Activated effector memory CD4-positive, alpha-beta T cell treated with anti-CD3 and anti-CD28 coated beads, Interleukin-2, amount 50 U/mL, for 16 hours (primary cell): Measurements from ENCODE around the gene LDLRAD3.

Experiments used
- DNase-seq: peaks from one replicate; pipeline ENCODE4 v3.0.0-alpha.2; 2020

Gene LDLRAD3

DNA sequence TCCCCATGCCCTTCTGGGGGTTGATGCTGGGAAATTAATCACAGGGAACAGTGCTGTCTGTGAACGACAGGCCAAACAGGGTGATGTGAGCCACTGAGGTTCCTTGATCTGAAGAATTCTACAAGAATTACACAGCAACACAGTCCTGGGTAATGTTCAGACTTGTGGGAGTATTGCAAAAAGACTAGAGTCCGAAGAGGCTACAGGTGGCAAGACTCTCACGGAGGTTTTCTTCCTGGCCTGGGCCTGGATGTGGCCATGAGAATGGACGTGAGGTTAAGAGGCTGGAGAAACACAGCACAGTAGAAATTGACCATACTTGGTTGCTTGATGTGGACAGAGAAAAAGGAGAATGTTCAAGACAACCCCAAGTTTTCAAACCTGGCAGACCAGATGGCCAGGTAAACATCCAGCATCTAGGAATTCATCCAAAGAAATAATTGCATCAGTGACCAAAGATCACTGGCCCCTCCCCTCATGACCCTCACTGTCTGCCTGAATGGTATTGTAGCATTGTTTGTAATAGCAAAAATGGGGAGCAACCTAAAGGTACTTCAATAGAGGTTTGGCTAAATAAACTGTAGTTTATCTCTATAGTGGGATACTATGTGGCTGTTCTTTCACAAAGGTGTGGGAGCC lies 274.5 kb downstream of the LDLRAD3 start:
- no peak for DNase-seq

DNA sequence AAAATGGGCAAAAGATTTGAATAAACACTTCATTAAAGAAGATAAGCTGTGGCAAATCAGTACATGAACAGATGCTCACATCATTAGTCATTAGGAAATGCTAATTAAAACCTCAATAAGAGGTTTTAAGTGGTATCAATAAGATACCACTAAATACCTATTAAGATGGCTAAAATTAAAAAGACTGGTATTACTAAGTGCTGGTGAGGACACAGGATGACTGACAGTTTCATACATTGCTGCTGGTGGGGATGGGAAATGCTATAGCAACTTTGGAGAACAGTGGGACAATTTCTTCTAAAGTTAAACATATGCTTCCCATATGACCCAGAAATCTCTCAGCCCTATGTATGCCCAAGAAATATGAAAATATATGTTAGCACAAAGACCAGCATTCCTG lies 276.1 kb downstream of the LDLRAD3 start:
- no peak for DNase-seq

DNA sequence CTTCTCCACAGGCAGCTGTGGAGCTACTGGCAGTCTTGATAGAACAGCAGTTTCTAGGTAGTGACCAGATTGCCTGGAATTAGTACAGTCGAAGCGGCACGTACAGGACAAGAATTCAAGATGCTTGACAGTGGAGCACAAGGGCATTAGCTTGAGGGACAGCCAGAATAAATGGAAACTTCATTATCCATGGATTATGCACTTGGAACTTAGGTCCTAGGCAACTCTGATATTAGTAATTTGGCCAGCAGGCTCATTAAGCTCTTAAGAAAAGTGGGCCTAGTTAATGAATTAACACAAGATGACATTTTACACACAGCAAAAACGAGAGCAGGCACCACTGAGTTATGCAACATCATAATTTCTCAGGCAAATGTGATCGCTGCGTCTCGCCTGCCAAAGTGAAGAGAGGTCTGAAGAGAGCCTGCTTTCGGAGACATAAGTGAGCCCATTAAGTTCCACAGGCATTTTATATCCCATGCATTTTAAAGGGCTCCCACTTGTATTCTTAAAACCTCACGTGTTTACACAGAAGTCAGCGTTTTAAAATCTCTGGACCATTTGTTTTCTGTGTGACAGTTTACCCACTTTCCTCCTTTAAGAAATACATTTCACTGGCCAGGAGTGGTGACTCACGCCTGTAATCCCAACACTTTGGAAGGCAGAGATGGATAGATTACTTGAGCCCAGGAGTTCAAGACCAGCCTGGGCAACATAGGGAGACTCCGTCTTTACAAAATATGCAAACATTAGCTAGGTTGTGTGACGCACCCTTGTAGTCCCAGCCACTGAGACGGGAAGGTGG lies 279.2 kb downstream of the LDLRAD3 start:
- DNase-seq = no peak

DNA sequence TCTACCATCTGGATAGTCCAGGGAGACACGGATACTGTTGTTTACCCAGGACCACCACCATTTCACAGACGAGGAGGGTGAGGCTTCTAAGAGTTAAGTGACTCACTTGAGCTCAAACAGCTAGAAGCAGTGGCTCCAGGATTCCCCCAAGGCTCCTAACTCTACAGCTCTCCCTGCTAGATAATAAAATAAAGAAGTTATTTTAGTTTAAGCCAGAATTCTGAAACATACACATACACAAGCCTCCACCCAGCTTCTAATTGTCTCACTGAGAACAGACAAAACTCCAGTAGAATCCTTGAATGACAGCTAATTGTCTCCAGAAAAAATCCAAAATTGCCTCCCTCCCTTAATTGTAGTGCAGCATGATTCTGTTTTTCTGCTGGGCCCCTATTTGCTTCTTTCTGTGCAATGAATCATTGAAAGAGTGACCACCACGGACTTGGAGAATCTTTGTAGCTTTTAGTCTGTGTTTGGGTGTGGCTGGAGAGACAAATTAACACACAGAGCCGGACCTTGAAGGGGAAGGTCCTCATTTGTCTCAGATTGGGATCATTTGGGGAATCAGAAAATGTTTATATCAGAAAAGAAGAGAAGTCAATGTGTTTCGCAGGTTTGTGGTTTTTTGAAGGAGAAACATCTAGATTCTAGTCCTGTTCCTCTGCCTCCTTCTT lies 280.5 kb downstream of the LDLRAD3 start:
- DNase-seq = no peak

DNA sequence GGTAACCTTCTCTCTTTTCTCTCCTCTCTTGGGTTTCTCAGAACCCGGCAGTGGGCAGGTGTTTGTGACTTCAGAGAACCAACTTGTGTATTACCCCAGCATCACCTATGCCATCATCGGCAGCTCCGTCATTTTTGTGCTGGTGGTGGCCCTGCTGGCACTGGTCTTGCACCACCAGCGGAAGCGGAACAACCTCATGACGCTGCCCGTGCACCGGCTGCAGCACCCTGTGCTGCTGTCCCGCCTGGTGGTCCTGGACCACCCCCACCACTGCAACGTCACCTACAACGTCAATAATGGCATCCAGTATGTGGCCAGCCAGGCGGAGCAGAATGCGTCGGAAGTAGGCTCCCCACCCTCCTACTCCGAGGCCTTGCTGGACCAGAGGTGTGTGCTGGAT lies 283.2 kb downstream of the LDLRAD3 start:
- no peak for DNase-seq

DNA sequence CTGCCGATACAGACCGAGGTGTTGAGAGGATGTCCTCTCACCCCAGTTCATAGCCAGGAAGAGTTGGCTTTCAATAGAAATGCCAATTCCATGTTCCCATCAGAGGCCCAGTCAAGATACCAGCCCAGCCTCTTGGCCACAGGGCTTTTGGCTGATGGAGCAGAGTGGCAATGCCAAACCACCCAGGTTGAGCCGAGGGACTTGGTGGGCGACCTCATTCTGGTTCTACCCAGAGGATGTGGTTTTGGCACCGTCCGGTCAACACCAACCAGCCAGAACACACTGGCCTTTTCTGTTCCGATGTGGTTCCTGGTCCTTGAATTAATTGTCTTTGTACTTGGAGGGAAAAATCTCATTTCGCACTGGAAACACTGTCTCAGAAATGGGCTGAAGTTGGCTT lies 284.8 kb downstream of the LDLRAD3 start:
- no peak for DNase-seq

DNA sequence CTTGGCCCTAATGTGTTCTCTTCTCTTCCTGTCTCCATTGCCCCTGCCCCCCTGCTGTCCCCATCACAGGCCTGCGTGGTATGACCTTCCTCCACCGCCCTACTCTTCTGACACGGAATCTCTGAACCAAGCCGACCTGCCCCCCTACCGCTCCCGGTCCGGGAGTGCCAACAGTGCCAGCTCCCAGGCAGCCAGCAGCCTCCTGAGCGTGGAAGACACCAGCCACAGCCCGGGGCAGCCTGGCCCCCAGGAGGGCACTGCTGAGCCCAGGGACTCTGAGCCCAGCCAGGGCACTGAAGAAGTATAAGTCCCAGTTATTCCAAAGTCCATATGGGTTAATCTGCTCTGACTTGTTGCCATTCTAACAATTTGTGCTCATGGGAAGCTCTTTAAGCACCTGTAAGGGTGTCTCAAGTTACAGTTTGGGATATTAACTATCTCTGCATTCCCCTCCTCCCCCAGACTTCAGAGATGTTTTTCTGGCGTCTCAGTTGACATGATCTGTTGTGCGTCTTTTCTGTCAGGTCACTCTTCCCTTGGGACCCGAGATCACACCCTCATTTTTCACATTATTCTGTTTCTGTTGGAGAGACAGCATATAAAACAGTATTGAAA lies 285.3 kb downstream of the LDLRAD3 start:
- DNase-seq = no peak

DNA sequence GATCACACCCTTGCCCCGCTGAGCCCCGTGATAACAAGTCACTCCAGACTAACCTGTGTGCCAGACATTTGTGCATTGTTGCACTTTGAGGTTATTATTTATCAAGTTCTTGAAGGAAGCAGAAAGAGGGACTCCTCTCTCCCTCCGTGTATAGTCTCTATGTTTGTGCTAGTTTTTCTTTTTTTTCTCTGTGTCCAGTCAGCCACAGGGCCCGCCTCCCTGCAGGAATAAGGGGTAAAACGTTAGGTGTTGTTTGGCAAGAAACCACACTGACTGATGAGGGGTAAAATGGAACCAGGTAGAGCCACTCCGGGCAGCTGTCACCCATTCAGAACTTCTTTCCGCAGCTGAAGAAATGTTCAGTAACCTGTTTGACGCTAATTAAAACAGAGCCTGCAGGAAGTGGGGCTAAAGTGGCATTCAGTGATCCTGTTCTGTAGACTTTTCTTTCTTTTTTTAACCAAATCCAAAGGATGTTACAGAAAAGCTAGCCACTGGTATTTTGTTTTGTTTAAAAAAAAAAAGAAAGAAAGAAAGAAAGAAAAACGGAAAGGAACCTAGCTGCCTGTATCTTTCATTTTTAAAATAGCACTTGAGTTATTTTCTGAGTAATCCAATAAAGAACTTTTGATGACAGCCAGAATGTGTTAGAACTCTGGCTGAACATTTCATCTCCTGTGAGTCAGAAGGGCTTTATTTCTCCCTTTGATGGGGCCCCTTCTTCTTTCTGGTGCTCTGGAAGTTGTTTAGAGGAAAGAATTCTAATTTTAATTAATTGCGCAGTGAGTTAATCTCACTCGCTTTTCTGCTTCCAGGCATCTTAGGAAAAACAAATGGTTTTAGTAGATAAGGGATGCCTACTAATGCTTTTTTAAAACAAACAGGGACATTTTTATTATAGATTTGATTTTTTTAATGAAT lies 287.2 kb downstream of the LDLRAD3 start:
- DNase-seq = no peak

DNA sequence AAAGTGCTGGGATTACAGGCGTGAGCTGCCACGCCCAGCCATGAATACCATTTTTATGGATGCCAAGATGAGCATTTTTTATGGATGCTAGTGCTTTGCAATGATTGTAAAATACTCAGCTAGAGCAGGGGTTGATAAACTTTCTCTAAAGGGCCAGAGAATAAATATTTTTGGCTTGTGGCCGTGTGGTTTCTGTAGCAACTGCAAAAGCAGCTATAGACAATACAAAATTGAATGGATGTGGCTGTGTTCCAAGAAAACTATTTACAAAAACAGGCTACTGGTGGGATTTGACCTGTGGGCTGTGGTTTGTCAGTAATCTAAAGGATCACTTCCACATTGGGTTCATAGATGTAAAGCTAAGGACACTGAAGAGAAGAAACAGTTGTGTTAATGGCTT lies 289.3 kb downstream of the LDLRAD3 start:
- DNase-seq = no peak

DNA sequence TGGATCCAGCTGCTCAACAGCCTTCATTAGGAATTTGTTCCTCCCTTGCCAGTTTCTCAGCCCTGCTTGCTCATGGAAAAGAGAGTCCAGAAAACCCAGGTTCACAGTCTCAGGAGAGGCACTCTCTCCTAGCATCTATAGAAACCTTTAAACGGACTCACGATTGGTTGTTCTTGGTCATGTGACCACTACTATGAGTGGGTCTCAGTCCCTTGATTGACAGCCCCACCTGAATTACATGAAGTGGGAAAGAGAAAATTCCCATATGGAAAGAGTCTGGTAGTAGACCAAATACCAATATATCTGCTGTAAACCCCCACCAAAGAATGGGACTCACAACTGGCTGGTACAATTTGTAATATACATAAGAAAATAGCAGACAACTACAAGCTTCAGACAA lies 291.0 kb downstream of the LDLRAD3 start:
- no peak for DNase-seq

DNA sequence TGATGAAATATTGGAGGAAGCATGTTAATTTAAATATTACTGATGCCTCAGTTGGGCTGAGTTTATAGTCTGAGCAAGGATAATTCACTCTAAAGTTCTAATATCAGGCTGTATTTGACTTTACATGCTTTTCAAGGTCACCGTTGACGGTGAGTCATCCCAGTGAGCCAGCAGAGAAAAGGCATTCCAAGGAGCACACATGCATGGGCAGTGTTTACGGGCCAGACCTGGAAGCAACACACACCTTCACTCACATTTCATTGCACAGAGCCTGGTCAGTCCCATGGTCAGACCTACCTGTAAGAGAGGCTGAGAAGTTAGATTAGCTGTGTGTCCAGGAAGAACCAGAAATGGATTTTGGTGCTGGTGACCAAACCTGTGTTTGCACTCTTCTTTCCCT lies 291.9 kb downstream of the LDLRAD3 start:
- no peak for DNase-seq

DNA sequence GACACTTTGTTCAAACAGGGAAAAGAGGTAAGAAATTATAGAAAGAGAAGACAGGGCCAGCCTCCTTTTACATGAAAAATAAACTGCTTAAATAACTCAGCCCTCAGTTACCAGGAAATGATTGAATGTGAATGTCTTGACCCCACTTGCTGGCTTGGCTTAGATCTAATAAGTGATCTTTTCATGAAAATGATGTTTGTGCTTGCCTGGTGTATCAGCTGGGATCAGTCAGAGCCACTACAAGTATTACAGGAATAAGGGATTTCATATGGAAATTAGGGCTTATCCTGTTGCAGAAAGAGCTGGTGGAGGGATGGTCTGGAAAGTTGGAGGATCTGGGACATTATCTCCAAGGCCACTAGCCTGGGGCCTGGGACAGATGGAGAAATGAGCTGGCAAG lies 293.5 kb downstream of the LDLRAD3 start:
- no peak for DNase-seq

DNA sequence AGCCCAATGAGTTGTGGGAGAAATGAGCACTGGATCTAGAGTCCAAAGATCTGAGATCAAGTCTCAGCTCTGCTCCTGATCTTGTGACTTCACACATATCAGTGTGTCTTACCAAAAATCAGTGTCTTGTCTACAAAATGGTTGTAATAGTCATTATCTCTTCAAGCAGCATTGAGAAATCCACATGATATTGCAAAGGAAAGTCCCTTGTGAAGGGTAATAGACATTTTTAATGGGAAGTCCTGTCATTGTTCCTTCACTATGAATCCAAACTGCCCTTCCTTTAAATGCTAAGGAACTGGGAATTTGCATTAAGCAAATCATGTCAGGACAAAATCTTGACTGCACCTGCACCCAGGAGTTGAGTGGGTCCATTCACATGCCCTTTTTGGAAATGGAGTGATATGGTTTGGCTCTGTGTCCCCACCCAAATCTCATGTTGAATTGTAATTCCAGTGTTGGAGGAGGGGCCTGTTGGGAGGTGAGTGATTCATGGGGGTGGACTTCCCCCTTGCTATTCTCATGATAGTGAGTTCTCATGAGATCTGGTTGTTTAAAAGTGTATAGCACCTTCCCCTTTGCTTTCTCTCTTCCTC lies 294.3 kb downstream of the LDLRAD3 start:
- no peak for DNase-seq

DNA sequence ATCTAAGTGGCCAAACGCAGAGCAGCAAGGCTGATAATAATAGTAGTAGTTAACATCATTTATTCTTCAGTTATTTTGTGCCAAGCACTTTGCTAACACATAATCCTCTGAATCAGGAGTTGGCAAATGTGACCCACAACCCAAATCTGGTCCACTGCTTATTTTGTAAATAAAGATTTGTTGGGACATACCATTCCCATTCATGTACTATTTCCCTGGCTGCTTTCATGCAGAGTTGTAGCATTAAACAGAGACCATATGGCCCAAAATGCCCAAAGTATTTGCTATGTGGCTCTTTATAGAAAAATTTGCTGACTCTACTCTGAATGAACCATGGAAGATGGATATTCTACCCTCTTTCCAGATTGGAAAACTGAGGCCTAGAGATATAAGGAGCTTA lies 295.0 kb downstream of the LDLRAD3 start:
- DNase-seq = no peak

DNA sequence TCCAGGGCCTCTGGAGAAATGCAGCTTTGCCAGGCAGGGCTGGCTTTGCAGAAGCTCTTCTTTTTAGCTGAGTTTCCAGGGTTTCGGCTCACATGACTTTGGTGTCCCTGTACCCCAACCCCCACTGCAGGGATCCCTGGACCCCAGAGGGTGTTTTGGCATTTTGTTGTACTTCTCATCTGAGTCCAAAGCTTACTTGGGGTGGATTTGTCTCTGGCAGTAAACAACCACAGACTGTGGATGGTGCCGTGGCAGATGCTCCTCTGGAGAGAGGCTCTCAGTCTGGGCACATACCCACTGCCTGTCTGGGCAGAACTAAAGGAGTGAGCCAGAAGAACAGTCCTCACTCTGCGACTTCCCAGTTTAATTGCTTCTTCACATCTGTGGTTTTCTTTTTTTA lies 295.8 kb downstream of the LDLRAD3 start:
- DNase-seq = no peak

DNA sequence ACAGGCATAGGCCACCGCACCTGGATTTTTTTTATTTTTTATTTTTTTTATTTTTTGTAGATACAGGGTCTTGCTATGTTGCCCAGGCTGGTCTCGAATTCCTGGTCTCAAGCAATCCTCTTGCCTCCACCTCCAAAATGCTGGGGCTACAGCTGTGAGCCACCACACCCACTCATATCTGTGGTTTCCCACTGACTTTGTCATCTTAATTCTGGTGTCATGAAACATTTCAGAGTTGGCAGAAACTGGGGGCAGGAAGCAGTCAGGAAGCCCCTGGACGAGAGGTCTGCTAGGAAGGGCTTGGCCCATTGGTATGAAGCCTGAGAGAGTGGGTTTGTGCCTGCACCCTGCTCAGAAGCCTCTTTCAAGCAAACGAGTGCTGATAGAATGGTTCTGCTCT lies 296.3 kb downstream of the LDLRAD3 start:
- DNase-seq = no peak

DNA sequence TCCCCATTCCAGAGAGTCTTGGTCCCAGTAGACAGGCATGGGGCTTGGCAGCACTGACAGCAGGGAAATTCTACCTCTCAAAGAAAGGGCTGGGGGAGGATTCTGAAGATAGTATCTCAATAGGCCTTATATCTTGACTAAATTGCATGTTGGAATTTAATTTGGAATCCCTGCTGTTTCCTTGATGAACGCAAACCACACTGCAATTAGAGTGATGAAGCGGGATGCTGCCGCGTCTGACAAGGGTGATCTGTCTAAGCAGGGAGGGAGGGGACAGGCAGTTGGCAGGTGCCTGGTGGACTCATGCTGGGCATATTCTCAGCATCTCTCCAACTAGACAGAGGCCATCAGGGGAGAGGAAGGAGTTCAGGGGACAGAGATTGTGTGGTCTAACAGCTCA lies 296.9 kb downstream of the LDLRAD3 start:
- DNase-seq = no peak

DNA sequence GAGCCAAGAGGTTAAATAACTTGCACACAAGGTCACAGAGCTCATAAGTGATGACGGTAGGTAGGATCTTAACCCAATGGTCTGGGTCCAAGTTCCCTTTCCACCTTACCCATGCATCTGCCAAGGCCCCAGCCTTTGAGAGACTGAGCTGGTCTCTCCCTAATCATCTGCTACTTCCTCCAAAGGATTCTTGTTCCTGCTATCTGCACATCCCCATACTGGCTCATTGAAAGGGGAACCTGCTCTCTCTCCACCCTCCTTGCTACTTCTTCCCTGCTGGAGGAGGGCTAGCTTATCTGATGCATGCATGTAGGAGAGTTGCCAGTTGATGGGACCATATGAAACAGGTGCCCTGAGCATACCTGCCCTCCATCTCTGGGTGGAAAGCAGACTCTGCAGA lies 297.6 kb downstream of the LDLRAD3 start:
- DNase-seq = no peak

DNA sequence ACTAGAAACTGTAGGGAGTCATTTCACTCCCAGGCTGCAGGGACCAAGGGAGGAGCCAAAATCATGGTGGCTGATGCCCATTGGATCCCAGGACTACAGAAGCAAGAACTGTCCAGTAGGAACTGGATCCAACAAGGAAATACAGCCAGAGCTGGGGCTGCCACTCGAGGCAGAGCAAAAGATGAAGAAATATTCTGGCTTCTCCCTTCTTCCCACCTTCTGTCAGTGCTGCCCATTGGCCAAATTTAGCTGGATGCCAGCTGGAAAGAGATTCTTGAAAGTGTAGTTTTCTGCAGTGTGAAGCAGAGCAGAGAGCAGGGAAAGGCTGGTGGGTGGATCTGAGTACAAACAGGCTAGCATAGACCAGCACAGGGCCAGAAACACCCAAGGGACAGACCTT lies 299.8 kb downstream of the LDLRAD3 start:
- DNase-seq = no peak

DNA sequence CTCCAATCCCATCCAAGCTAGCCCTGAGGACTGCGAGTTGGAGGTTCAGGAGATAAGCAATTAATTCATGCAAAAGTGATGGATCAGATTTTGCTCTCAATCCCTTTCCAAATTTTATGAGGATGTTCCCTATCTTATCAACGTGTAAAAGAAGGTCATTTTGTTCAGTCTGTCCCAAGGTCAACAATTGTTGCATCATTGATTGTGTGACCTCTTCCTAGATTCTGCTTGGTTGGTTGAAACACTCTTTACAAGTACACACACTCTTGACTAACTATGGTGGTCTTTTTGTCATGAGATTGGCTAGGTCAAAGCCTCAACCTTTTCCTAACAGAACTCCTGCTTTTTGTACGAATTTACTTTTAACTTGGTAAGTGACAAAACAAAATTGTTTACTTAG lies 303.6 kb downstream of the LDLRAD3 start:
- no peak for DNase-seq

DNA sequence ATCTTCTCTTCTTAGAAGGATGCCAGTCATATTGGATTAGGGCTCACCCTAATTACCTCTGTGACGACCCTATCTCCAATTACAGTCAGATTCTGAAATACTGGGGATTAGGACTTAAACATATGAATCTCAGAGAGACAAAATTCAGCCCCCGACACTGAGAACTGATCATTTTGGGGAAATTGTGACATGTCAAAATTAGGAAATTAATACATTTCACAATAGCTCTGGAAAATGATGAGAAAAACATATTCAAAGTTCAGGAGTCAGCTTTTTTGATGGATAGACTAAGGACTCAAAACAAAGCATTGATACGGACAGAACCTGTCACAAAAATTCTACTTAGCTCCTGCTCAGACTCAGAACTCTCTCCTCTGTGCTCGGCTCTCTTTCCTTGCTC lies 304.6 kb downstream of the LDLRAD3 start:
- no peak for DNase-seq

DNA sequence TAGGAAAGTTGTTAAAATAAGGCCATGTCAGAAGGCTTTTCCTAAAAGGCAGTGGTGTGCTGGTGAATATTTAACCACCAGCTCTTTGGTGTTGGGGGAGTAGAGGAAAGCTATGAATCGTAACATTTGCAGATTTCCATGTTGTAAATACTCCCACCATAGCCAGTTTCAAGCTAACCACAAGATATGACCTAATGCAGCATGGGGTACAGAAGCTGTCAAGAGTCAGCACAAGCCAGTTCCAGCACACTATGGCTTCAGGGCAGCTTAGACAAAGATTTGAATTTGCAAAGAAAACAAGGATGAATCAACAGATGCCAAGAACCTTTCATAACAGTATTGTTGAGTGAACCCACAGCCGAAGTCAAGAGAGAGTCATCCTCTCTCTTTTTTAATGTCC lies 305.4 kb downstream of the LDLRAD3 start:
- no peak for DNase-seq
